Stimulated activated CD4-positive, alpha-beta T cell treated with anti-CD3 and anti-CD28 coated beads, Interleukin-1b, Interleukin-23, amount 100 ng/mL, for 24 hours (primary cell): ENCODE results near the gene KCNJ1.

ENCODE experiments used
- DNase-seq, 4 experiments: peaks; one replicate each; pipeline ENCODE4 v3.0.0-alpha.2; 2020; ENCODE audit warnings: low read depth in 4 of 4, low spot score in 1 of 4

KCNJ1 gene

GRCh38 chr11:128901653-128902514, 34.8 kb upstream of the KCNJ1 start:
- no peak for DNase-seq

- no peak for DNase-seq
Measured at GRCh38 chr11:128900468-128900867, 33.4 kb upstream of the KCNJ1 start.

GRCh38 chr11:128898580-128899344, 31.7 kb upstream of the KCNJ1 start:
- DNase-seq: no peak

- DNase-seq: no peak
Measured at GRCh38 chr11:128897826-128898225, 30.7 kb upstream of the KCNJ1 start.

GRCh38 chr11:128896356-128896755, 29.3 kb upstream of the KCNJ1 start:
- no peak for DNase-seq

GRCh38 chr11:128895526-128895925, 28.4 kb upstream of the KCNJ1 start:
- no peak for DNase-seq

- DNase-seq: no peak
Measured at GRCh38 chr11:128894685-128895084, 27.6 kb upstream of the KCNJ1 start.

- no peak for DNase-seq
Measured at GRCh38 chr11:128894286-128894681, 27.2 kb upstream of the KCNJ1 start.

GRCh38 chr11:128893578-128894285, 26.6 kb upstream of the KCNJ1 start:
- DNase-seq: no peak

- DNase-seq: no peak
Measured at GRCh38 chr11:128892866-128893565, 25.9 kb upstream of the KCNJ1 start.

- DNase-seq: no peak
Measured at GRCh38 chr11:128891913-128892398, 24.9 kb upstream of the KCNJ1 start.

- DNase-seq: no peak
Measured at GRCh38 chr11:128890543-128891368, 23.7 kb upstream of the KCNJ1 start, which contains the start of gene KCNJ5. Gene KCNJ5, plus strand, starts transcription at chr11:128891356. Its CDS starts 19,918 bp downstream, at chr11:128911274.

GRCh38 chr11:128890216-128890542, 23.1 kb upstream of the KCNJ1 start:
- DNase-seq: no peak

- no peak for DNase-seq
Measured at GRCh38 chr11:128889657-128890213, 22.6 kb upstream of the KCNJ1 start.

- DNase-seq: no peak
Measured at GRCh38 chr11:128888034-128888985, 21.2 kb upstream of the KCNJ1 start.

- no peak for DNase-seq
Measured at GRCh38 chr11:128886406-128887124, 19.5 kb upstream of the KCNJ1 start.

GRCh38 chr11:128884703-128885338, 17.7 kb upstream of the KCNJ1 start:
- peak in 3 of 4 experiments; percentile 25 to 37 (median 31) for DNase-seq
